MCF 10A (cell line): ENCODE measurements around the gene WWP2. TPM values are rescaled to one million over a fixed set of nuclear protein-coding genes. Genes with fewer than 3 reads are reported as not detected.

ENCODE experiments used
- BruUV-seq: library from RNA; stranded (reverse); fragments of 400-500 nt; replicated peaks from 2 replicates; lab custom pipeline; 2021; lab: Mats Ljungman, UMichigan
- CTCF ChIA-PET: fragments of 300-600 bp; sonication (Branson Sonifier 250); formaldehyde crosslinking; extraction: SDS; loops from one replicate; lab custom pipeline; 2021; ENCODE audit warnings: antibody characterized with exemption, inconsistent platforms; lab: Yijun Ruan, JAX
- POLR2A ChIA-PET: fragments of 300-600, 350-650 bp; sonication (Branson Sonifier 250); formaldehyde crosslinking; extraction: SDS; loops from one replicate; lab custom pipeline; 2020; ENCODE audit warnings: antibody characterized with exemption, inconsistent platforms; lab: Yijun Ruan, JAX
- DNase-seq: peaks from one replicate; pipeline ENCODE4 v3.0.0-alpha.2; 2018; ENCODE audit not compliant: unreplicated experiment
- H3K27ac Mint-ChIP-seq: one replicate; pipeline ENCODE4 v1.8.0; 2022; ENCODE audit warnings: mild to moderate bottlenecking, low read depth, mixed read lengths; ENCODE audit not compliant: unreplicated experiment
- H3K27me3 Mint-ChIP-seq: one replicate; pipeline ENCODE4 v1.8.0; 2022; ENCODE audit warnings: mixed read lengths; ENCODE audit not compliant: insufficient read depth, unreplicated experiment
- H3K36me3 Mint-ChIP-seq: one replicate; pipeline ENCODE4 v1.8.0; 2022; ENCODE audit warnings: mild to moderate bottlenecking, moderate library complexity, mixed read lengths; ENCODE audit not compliant: insufficient read depth, unreplicated experiment
- H3K4me1 Mint-ChIP-seq: one replicate; pipeline ENCODE4 v1.8.0; 2022; ENCODE audit warnings: mixed read lengths; ENCODE audit not compliant: insufficient read depth, unreplicated experiment
- H3K4me3 Mint-ChIP-seq: one replicate; pipeline ENCODE4 v1.8.0; 2022; ENCODE audit warnings: mild to moderate bottlenecking, moderate library complexity, mixed read lengths; ENCODE audit not compliant: unreplicated experiment
- H3K9me3 Mint-ChIP-seq: one replicate; pipeline ENCODE4 v1.8.0; 2022; ENCODE audit warnings: mixed read lengths; ENCODE audit not compliant: unreplicated experiment
- CTCF ChIP-seq: fragments of 200-600 bp; IDR thresholded peaks from one replicate; pipeline ENCODE4 v1.8.0; 2022; ENCODE audit warnings: antibody characterized with exemption, mild to moderate bottlenecking; ENCODE audit not compliant: unreplicated experiment
- intact Hi-C: fragments of 100-400 bp; cut with micrococcal nuclease; formaldehyde crosslinking; loops from 2 replicates; pipeline ENCODE4 v1.14.1; 2022
- total RNA-seq: library from RNA; stranded (reverse); gene quantifications from 2 replicates; pipeline ENCODE4 v1.2.3, GENCODE V29; 2022

The WWP2 gene
- total RNA-seq, 1 experiment from 2014 or later = 30.4 TPM

- Mint-ChIP-seq H3K27me3 (no peaks in the 10 kb centered on the region), H3K27ac (no peak overlapping the region), H3K4me1 (peaks cover 6% of the 10 kb centered on the region), H3K36me3 (no peaks in the 10 kb centered on the region), H3K9me3 (no peaks in the 10 kb centered on the region), H3K4me3 (no peak overlapping the region)
- POLR2A ChIA-PET = no interaction called here
- no peak for TF ChIP-seq CTCF
- intact Hi-C loops = no loop called here
- CTCF ChIA-PET = interaction anchor here (0.9 to 1.5 kb wide), 3 partner anchors 18 to 91 kb away, joined by 3 to 7 read pairs (median 4); no protein-coding TSS in a partner anchor
- no TSS peak for BruUV-seq
- DNase-seq = no peak
These were observed 76.4 kb downstream of the WWP2 start for GRCh38 chr16:69838489-69838888.

DNA sequence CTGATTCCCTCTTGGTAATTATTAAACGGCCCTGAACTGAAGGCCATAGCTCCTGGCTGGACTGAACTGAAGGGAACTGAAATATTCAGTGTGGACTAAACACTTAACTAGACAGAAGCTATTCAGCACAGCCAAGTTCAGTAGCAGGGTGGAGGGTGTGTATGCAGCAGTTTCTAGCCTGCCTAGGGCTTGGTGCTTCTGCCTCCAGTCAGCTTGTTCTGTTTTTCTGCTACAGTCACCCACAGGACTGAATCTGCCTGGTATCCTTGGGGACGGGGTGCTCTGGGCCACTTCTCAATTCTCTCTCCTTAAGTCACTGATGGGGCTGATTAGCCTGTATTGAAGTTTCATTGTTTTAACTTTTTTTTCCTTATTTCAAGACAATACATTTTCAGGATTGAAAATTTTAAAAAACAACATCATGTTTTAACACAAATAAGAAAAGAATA is 77.1 kb downstream of the WWP2 start:
- no peak for TF ChIP-seq CTCF
- Mint-ChIP-seq H3K4me1 (peaks cover 6% of the 10 kb centered on the region), H3K27me3 (no peaks in the 10 kb centered on the region), H3K36me3 (no peaks in the 10 kb centered on the region), H3K9me3 (no peaks in the 10 kb centered on the region), H3K27ac (no peak overlapping the region), H3K4me3 (no peak overlapping the region)
- no TSS peak for BruUV-seq
- ChIA-PET POLR2A (interaction anchor here (0.5 kb wide), 1 partner anchor 111 kb away, joined by 4 read pairs; no protein-coding TSS in a partner anchor), CTCF (interaction anchor here (1.1 to 1.5 kb wide), 2 partner anchors 17 to 43 kb away, joined by 4 to 7 read pairs; no protein-coding TSS in a partner anchor)
- DNase-seq = no peak
- intact Hi-C loops = no loop called here

DNA sequence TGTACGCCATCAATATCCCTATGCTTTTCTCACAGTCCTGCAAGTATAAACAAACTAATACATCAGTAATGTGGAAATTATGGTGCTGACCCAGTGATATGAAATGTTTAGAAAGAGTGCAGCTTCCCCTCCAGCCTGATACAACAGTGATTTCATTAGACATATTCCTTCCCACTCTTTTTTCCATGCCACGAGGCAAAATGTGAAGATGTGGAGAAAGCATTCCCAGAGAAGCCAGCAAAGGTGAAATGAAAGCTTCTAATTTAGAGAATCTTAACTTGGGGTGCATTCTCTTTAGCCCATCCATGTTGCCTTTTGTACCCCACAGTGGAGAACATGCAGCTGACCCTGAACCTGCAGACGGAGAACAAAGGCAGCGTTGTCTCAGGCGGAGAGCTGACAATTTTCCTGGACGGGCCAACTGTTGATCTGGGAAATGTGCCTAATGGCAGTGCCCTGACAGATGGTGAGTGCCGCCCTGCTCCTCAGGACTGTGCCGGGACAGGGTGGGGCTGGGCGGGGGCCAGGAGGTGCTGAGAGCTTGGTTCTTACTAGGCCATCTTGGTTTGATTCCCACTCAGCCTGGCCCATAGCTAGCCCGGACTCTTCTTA is 77.8 kb downstream of the WWP2 start:
- no TSS peak for BruUV-seq
- Mint-ChIP-seq H3K4me1 (peaks cover 6% of the 10 kb centered on the region), H3K4me3 (no peak overlapping the region), H3K9me3 (no peaks in the 10 kb centered on the region), H3K36me3 (no peaks in the 10 kb centered on the region), H3K27ac (no peak overlapping the region), H3K27me3 (no peaks in the 10 kb centered on the region)
- no peak for DNase-seq
- CTCF ChIA-PET = interaction anchor here (1.5 kb wide), 1 partner anchor 17 kb away, joined by 7 read pairs; no protein-coding TSS in a partner anchor
- TF ChIP-seq CTCF = no peak
- intact Hi-C loops = no loop called here
- POLR2A ChIA-PET = no interaction called here

DNA sequence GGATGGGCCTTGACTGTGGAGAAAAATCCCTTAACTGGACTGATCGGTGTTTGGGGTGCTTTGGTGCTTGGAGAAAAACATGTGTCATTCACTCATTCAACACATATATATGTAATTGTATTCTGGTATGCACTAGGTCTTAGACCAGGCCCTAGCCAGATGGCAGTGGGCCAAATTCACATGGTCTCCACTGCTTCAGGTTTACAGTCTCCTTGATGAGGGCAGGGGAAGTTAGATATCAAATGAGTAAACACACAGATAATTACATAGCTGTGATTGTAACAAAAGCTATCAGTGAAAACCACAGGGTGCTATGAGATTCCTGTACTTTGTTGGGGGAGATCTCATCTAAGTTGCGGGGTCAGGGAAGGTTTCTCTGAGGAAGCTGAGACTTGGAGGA is 78.8 kb downstream of the WWP2 start:
- no peak overlapping the region for H3K4me3 Mint-ChIP-seq
- intact Hi-C loops = no loop called here
- DNase-seq = no peak
- POLR2A ChIA-PET = interaction anchor here (0.5 to 0.9 kb wide), 2 partner anchors 11 to 131 kb away, joined by 3 read pairs; no protein-coding TSS in a partner anchor
- BruUV-seq = no TSS peak
- no peak overlapping the region for H3K27ac Mint-ChIP-seq
- TF ChIP-seq CTCF = no peak
- H3K27me3 Mint-ChIP-seq = no peaks in the 10 kb centered on the region
- CTCF ChIA-PET = interaction anchor here (0.5 kb wide), 1 partner anchor 10 kb away, joined by 3 read pairs; no protein-coding TSS in a partner anchor
- H3K4me1 Mint-ChIP-seq = peaks cover 6% of the 10 kb centered on the region
- no peaks in the 10 kb centered on the region for H3K9me3 Mint-ChIP-seq
- H3K36me3 Mint-ChIP-seq = no peaks in the 10 kb centered on the region
